HepG2 (cell line): ENCODE results near the gene EMILIN3. TPM values are rescaled to one million over a fixed set of nuclear protein-coding genes. Genes with fewer than 3 reads are reported as not detected.

Source experiments
- ATAC-seq: fragments of 200-7000 bp; cut with Tn5 transposase; 3 replicates; pipeline ENCODE4 v1.9.1; 2020; ENCODE audit warnings: mild to moderate bottlenecking, moderate library complexity
- BruUV-seq: library from RNA; stranded (reverse); fragments of 400-500 nt; replicated peaks from 2 replicates; lab custom pipeline; 2021; lab: Mats Ljungman, UMichigan
- CTCF ChIA-PET: fragments of 300-600 bp; formaldehyde crosslinking; extraction: SDS; loops from one replicate; lab custom pipeline; 2021; ENCODE audit warnings: low total read pairs, inconsistent platforms, low intra/inter-chr PET ratio; lab: Yijun Ruan, JAX
- POLR2A ChIA-PET: fragments of 350-600 bp; sonication (Branson Sonifier 250); formaldehyde crosslinking; loops from one replicate; lab custom pipeline; 2020; ENCODE audit warnings: antibody characterized with exemption, inconsistent platforms; lab: Yijun Ruan, JAX
- DNase-seq: peaks from one replicate; pipeline ENCODE4 v3.0.0-alpha.2; 2015; ENCODE audit warnings: low spot score
- FAIRE-seq: peaks from 3 replicates; lab custom pipeline; 2011; peaks lifted over from hg19 to GRCh38; lab: Jason Lieb, UNC
- H2AFZ ChIP-seq: one replicate; pipeline ENCODE4 v1.6.1; 2011; ENCODE audit warnings: low read length, inconsistent platforms
- H3K27ac ChIP-seq: fragments of 300-600 bp; 3 replicates; pipeline ENCODE4 v1.8.0; 2011; ENCODE audit warnings: mixed run types, mild to moderate bottlenecking, mixed read lengths, low read length, inconsistent platforms; ENCODE audit not compliant: insufficient read depth; ENCODE audit errors: extremely low read length
- H3K27me3 ChIP-seq, 2 experiments: fragments of 200-600 bp in 1 of 2; 2 replicates in 1 of 2; 3 replicates in 1 of 2; pipeline versions ENCODE4 v1.6.0 to v1.8.0; 2011; ENCODE audit warnings: low read length in 2 of 2, mild to moderate bottlenecking in 2 of 2, moderate library complexity in 2 of 2, inconsistent platforms in 1 of 2; ENCODE audit not compliant: insufficient read depth in 2 of 2, control insufficient read depth in 1 of 2
- H3K36me3 ChIP-seq, 2 experiments: fragments of 200-600 bp in 1 of 2; replicated peaks in 1 of 2; 2 replicates in 1 of 2; 3 replicates in 1 of 2; pipeline versions ENCODE4 v1.5.1 to v1.8.0; 2011; ENCODE audit warnings: low read length in 2 of 2, inconsistent platforms in 1 of 2; ENCODE audit not compliant: insufficient read depth in 2 of 2, control insufficient read depth in 1 of 2
- H3K4me1 ChIP-seq: 2 replicates; pipeline ENCODE4 v1.5.1; 2012; ENCODE audit warnings: low read length, inconsistent platforms; ENCODE audit not compliant: insufficient read depth
- H3K4me2 ChIP-seq: 2 replicates; pipeline ENCODE4 v1.6.0; 2011; ENCODE audit warnings: low read depth, low read length, inconsistent platforms
- H3K4me3 ChIP-seq, 3 experiments: fragments of 200-600 bp in 1 of 3; sonication (generic), shearing (Covaris generic) in 1 of 3; replicated peaks in 1 of 3; 2 replicates each; pipeline ENCODE4 v1.5.1; 2011 to 2016; ENCODE audit warnings: low read length in 3 of 3, inconsistent platforms in 2 of 3, low read depth in 2 of 3, mild to moderate bottlenecking in 2 of 3, control low read depth in 1 of 3, mixed read lengths in 1 of 3; ENCODE audit not compliant: insufficient read depth in 1 of 3
- H3K79me2 ChIP-seq: one replicate; pipeline ENCODE4 v1.6.1; 2011; ENCODE audit warnings: low read length, inconsistent platforms; ENCODE audit not compliant: insufficient read depth
- H3K9ac ChIP-seq: 2 replicates; pipeline ENCODE4 v1.6.0; 2011; ENCODE audit warnings: mild to moderate bottlenecking, low read depth, low read length, inconsistent platforms; ENCODE audit not compliant: insufficient read depth
- H3K9me3 ChIP-seq: 2 replicates; pipeline ENCODE4 v1.5.1; 2012; ENCODE audit warnings: mild to moderate bottlenecking, low read length
- H4K20me1 ChIP-seq: 2 replicates; pipeline ENCODE4 v1.6.0; 2011; ENCODE audit warnings: inconsistent platforms, mild to moderate bottlenecking, low read length, moderate library complexity; ENCODE audit not compliant: insufficient read depth
- HBP1 ChIP-seq: IDR thresholded peaks from 2 replicates; pipeline ENCODE4 v1.6.1; 2016; ENCODE audit warnings: low read depth, control low read depth
- HMG20B ChIP-seq: conservative IDR thresholded peaks from 2 replicates; pipeline ENCODE4 v1.6.1; 2016; ENCODE audit warnings: missing genetic modification reagents, missing compliant biosample characterization
- HNRNPLL ChIP-seq: fragments of 200-400 bp; formaldehyde crosslinking; IDR thresholded peaks from 2 replicates; pipeline ENCODE4 v1.6.1; 2017; ENCODE audit warnings: mild to moderate bottlenecking, low read depth, low read length; ENCODE audit not compliant: poor library complexity, severe bottlenecking
- MTA3 ChIP-seq: sonication (generic); formaldehyde crosslinking; IDR thresholded peaks from 2 replicates; pipeline ENCODE4 v1.4.0; 2020; ENCODE audit warnings: missing genetic modification reagents
- NFIB ChIP-seq: sonication (generic); formaldehyde crosslinking; IDR thresholded peaks from 2 replicates; pipeline ENCODE4 v1.9.0; 2021; ENCODE audit warnings: missing genetic modification reagents, mild to moderate bottlenecking, borderline replicate concordance
- PRPF4 ChIP-seq: fragments of 200-400 bp; formaldehyde crosslinking; IDR thresholded peaks from 2 replicates; pipeline ENCODE4 v1.6.1; 2016; ENCODE audit warnings: low read length, low read depth; ENCODE audit not compliant: poor library complexity, severe bottlenecking
- THAP11 ChIP-seq: IDR thresholded peaks from 2 replicates; pipeline ENCODE4 v1.6.1; 2016; ENCODE audit warnings: missing biosample characterization, missing genetic modification reagents
- ZNF142 ChIP-seq: sonication (generic); formaldehyde crosslinking; IDR thresholded peaks from 2 replicates; pipeline ENCODE4 v1.4.0; 2020; ENCODE audit warnings: missing genetic modification reagents
- ZNF362 ChIP-seq: sonication (generic); formaldehyde crosslinking; IDR thresholded peaks from 2 replicates; pipeline ENCODE4 v1.4.0; 2020; ENCODE audit warnings: missing genetic modification reagents, mild to moderate bottlenecking, borderline replicate concordance
- ZNF660 ChIP-seq: sonication (generic); formaldehyde crosslinking; IDR thresholded peaks from 2 replicates; pipeline ENCODE4 v1.5.1; 2020; ENCODE audit warnings: mild to moderate bottlenecking, low read depth, missing genetic modification reagents, borderline replicate concordance
- WGBS: methylation state at CpG from one replicate; pipeline ENCODE4 v1.1.6; 2017; ENCODE audit warnings: low lambda C conversion rate; 5-methylcytosine and 5-hydroxymethylcytosine counted together
- in situ Hi-C: cut with HindIII; loops from 2 replicates; pipeline ENCODE4 v1.10.0; 2017; ENCODE audit warnings: low pct_unique_long_range_greater_than_20kb; ENCODE audit not compliant: extremely low pct_ligation_motif_present
- intact Hi-C: fragments of 100-400 bp; cut with micrococcal nuclease; formaldehyde crosslinking; loops from one replicate; pipeline ENCODE4 v1.10.0; 2022; ENCODE audit not compliant: unreplicated experiment
- polyA plus RNA-seq, 8 experiments: library from polyadenylated mRNA; depleted of rRNA in 3 of 8; stranded (reverse) in 7 of 8; unstranded in 1 of 8; fragments of >200 nt; fragmentation: Illumina TruSeq in 4 of 8; extraction: Trizol in 4 of 8; gene quantifications; 2 replicates each; pipeline versions ENCODE4 v1.2.1 to v1.2.3, GENCODE V29; 2011 to 2016; ENCODE audit warnings: low read depth in 4 of 8, missing spikeins in 1 of 8, mixed read lengths in 1 of 8; ENCODE audit not compliant: insufficient read depth in 1 of 8
- total RNA-seq, 5 experiments: library from RNA; depleted of rRNA; stranded (reverse); fragments of >200 nt; fragmentation: Illumina TruSeq; extraction: Trizol; gene quantifications; 2 replicates each; pipeline ENCODE4 v1.2.3, GENCODE V29; 2016; ENCODE audit warnings: low read depth in 1 of 5

The EMILIN3 gene
- total and polyA plus RNA-seq, 2 of the 13 experiments (the other 11 are each of a cell fraction or from before 2014, with no cell fraction given): 0.25 to 0.29 TPM

GRCh38 chr20:41330941-41331340 is 35.7 kb downstream of the EMILIN3 start:
- Histone ChIP-seq H3K9me3 (no peaks in the 10 kb centered on the region), H3K36me3 (no peaks in the 10 kb centered on the region), H3K9ac (no peak overlapping the region), H3K79me2 (no peaks in the 10 kb centered on the region), H4K20me1 (no peaks in the 10 kb centered on the region), H3K27ac (no peak overlapping the region), H3K4me3 (no peak overlapping the region), H2AFZ (no peak overlapping the region), H3K27me3 (peaks cover 5 to 39% of the 10 kb centered on the region in 2 experiments; a peak in 4 of 5 replicates), H3K4me1 (peaks cover 19% of the 10 kb centered on the region), H3K4me2 (no peak overlapping the region)
- DNase-seq (no peak), ATAC-seq (peak; percentile 20; the same call in 2 of the 3 replicates), FAIRE-seq (no peak)
- TF ChIP-seq HNRNPLL (no peak), HBP1 (CRISPR knock-in tag) (no peak), ZNF142 (no peak), PRPF4 (no peak), MTA3 (CRISPR knock-in tag) (no peak), NFIB (CRISPR knock-in tag) (no peak), HMG20B (no peak), ZNF362 (CRISPR knock-in tag) (no peak), ZNF660 (CRISPR knock-in tag) (no peak), THAP11 (CRISPR knock-in tag) (no peak)
- ChIA-PET POLR2A (interaction anchor here (1.3 kb wide), 1 partner anchor 9 kb away, joined by 3 read pairs; no protein-coding TSS in a partner anchor), CTCF (no interaction called here)
- intact Hi-C loops (no loop called here), in situ Hi-C loops (loop anchor here (10.0 kb wide), 2 partner anchors 86 to 196 kb away; partner anchors contain the start of gene PLCG1)
- no TSS peak for BruUV-seq
- 12% methylated on average over 1 of the region's 1 CpG for WGBS
